Lung (tissue), 12 donors: ENCODE data around the gene CSF2RB. TPM values are rescaled to one million over a fixed set of nuclear protein-coding genes. Genes with fewer than 3 reads are reported as not detected.

Source experiments
- ATAC-seq: fragments of 200-7000 bp; cut with Tn5 transposase; one replicate; pipeline ENCODE4 v1.9.1; 2020; ENCODE audit warnings: moderate number of reproducible peaks; ENCODE audit not compliant: insufficient read depth, low FRiP score
- DNase-seq, 3 donors: peaks; one replicate each; pipeline ENCODE4 v3.0.0-alpha.2; 2013 to 2017
- H3K27ac ChIP-seq, 2 donors: one replicate each; pipeline ENCODE4 v1.5.1; 2013; ENCODE audit warnings: mild to moderate bottlenecking in 2 of 2, moderate library complexity in 2 of 2, control low read depth in 1 of 2, inconsistent platforms in 1 of 2, low read depth in 1 of 2, low read length in 1 of 2
- H3K27me3 ChIP-seq, 3 donors: one replicate each; pipeline ENCODE4 v1.5.1; 2013; ENCODE audit warnings: low read length in 2 of 3; ENCODE audit not compliant: control insufficient read depth in 3 of 3, insufficient read depth in 3 of 3
- H3K36me3 ChIP-seq, 4 donors: one replicate each; pipeline ENCODE4 v1.5.1; 2013; ENCODE audit warnings: low read length in 4 of 4, mild to moderate bottlenecking in 1 of 4, moderate library complexity in 1 of 4; ENCODE audit not compliant: control insufficient read depth in 4 of 4, insufficient read depth in 4 of 4
- H3K4me1 ChIP-seq, 5 donors: one replicate each; pipeline ENCODE4 v1.5.1; 2013; ENCODE audit warnings: low read length in 5 of 5, mild to moderate bottlenecking in 2 of 5, moderate library complexity in 1 of 5; ENCODE audit not compliant: control insufficient read depth in 5 of 5, insufficient read depth in 5 of 5
- H3K4me3 ChIP-seq: one replicate; pipeline ENCODE4 v1.5.1; 2013; ENCODE audit warnings: mild to moderate bottlenecking, control low read depth, moderate library complexity
- H3K9ac ChIP-seq, 2 donors: one replicate each; pipeline ENCODE4 v1.5.1; 2013; ENCODE audit warnings: low read length in 2 of 2, control low read depth in 1 of 2; ENCODE audit not compliant: insufficient read depth in 1 of 2
- H3K9me3 ChIP-seq, 4 donors: one replicate each; pipeline ENCODE4 v1.5.1; 2013; ENCODE audit warnings: low read length in 3 of 4, mild to moderate bottlenecking in 1 of 4, moderate library complexity in 1 of 4; ENCODE audit not compliant: control insufficient read depth in 4 of 4, insufficient read depth in 3 of 4
- CTCF ChIP-seq: IDR thresholded peaks from 2 replicates; pipeline ENCODE4 v1.5.1; 2012; ENCODE audit warnings: mild to moderate bottlenecking; ENCODE audit errors: control extremely low read depth, extremely low read depth
- WGBS, 2 donors: extraction: QIAGEN DNeasy Blood & Tissue Kit; methylation state at CpG; one replicate each; pipeline ENCODE4 v1.1.7; 2013; 5-methylcytosine and 5-hydroxymethylcytosine counted together
- polyA plus RNA-seq, 2 donors: library from polyadenylated mRNA; stranded (reverse); fragments of 200-250 nt; gene quantifications; one replicate each; pipeline ENCODE4 v1.2.1, GENCODE V29; 2013
- total RNA-seq, 2 donors: library from RNA; depleted of rRNA in 1 of 2; stranded (reverse); fragments of >200 nt in 1 of 2; gene quantifications; one replicate each; pipeline ENCODE4 v1.2.1, GENCODE V29; 2014 to 2021
- donor health status: control.
- donor health status: control.
- donor health status: Bipolar disorder and iron deficiency.
- donor health status: healthy.
- donor health status: DM: yes; HTN: yes; CAD: no.

CSF2RB gene
- total and polyA plus RNA-seq, 4 donors = 6.6 to 72.8 (median 20.6) TPM

GRCh38 chr22:36884349-36885158 is 28.9 kb upstream of the CSF2RB start:
- peaks cover 0 to 4% (median 0%) of the 10 kb centered on the region in 3 donors for H3K27me3 ChIP-seq
- 62 to 76% methylated on average over 5 of the region's 5 CpGs for WGBS, 2 donors
- H3K27ac ChIP-seq = no peak overlapping the region
- no peak overlapping the region for H3K9ac ChIP-seq
- DNase-seq = no peak
- H3K36me3 ChIP-seq = no peaks in the 10 kb centered on the region
- ATAC-seq = no peak
- TF ChIP-seq CTCF = no peak
- H3K4me1 ChIP-seq = no peaks in the 10 kb centered on the region
- no peak overlapping the region for H3K4me3 ChIP-seq
- peaks cover 0 to 3% (median 0%) of the 10 kb centered on the region in 4 donors for H3K9me3 ChIP-seq

GRCh38 chr22:36885474-36885873 is 28.0 kb upstream of the CSF2RB start:
- no peak for ATAC-seq
- no peak overlapping the region for H3K27ac ChIP-seq

GRCh38 chr22:36886016-36886415 is 27.4 kb upstream of the CSF2RB start:
- Histone ChIP-seq H3K27ac (no peak overlapping the region), H3K4me1 (no peaks in the 10 kb centered on the region), H3K9me3 (peaks cover 0 to 3% (median 0%) of the 10 kb centered on the region in 4 donors), H3K36me3 (no peaks in the 10 kb centered on the region), H3K4me3 (no peak overlapping the region), H3K9ac (no peak overlapping the region), H3K27me3 (peaks cover 0 to 4% (median 0%) of the 10 kb centered on the region in 3 donors)
- DNase-seq (no peak), ATAC-seq (no peak)
- 92 to 99% methylated on average over 4 of the region's 4 CpGs for WGBS, 2 donors
- TF ChIP-seq CTCF = no peak

More at GRCh38 chr22:36885474-36885873, 28.0 kb upstream of the CSF2RB start:
- Histone ChIP-seq H3K36me3 (no peaks in the 10 kb centered on the region), H3K4me1 (no peaks in the 10 kb centered on the region), H3K4me3 (no peak overlapping the region), H3K27me3 (peaks cover 0 to 4% (median 0%) of the 10 kb centered on the region in 3 donors), H3K9me3 (peaks cover 0 to 3% (median 0%) of the 10 kb centered on the region in 4 donors), H3K9ac (no peak overlapping the region)
- no peak for DNase-seq
- no peak for TF ChIP-seq CTCF
- WGBS, 2 donors = 71 to 73% methylated on average over 7 of the region's 7 CpGs
